Transverse colon (tissue), 4 donors: ENCODE measurements around the gene BRI3.

ENCODE experiments used
- CTCF ChIP-seq, 5 experiments: fragments of 200-600 bp in 3 of 5; fragments of 450-650 bp in 2 of 5; sonication (generic) in 3 of 5; IDR thresholded peaks; 1 replicate in 2 of 5; 2 replicates in 3 of 5; pipeline ENCODE4 v1.5.1; 2016 to 2017; ENCODE audit warnings: antibody characterized with exemption in 5 of 5, inconsistent platforms in 3 of 5, mild to moderate bottlenecking in 2 of 5, moderate library complexity in 1 of 5
- POLR2A ChIP-seq: fragments of 450-650 bp; IDR thresholded peaks from one replicate; pipeline ENCODE4 v1.6.1; 2016; ENCODE audit warnings: antibody characterized with exemption, mild to moderate bottlenecking, moderate library complexity
- POLR2AphosphoS5 ChIP-seq, 3 donors: sonication (generic); formaldehyde crosslinking; IDR thresholded peaks; one replicate each; pipeline ENCODE4 v1.6.1; 2016; ENCODE audit warnings: antibody characterized with exemption in 3 of 3

- TF ChIP-seq CTCF (IDR thresholded peaks at IDR 0.05) (no peak), POLR2AphosphoS5 (IDR thresholded peaks at IDR 0.05) (no peak), POLR2A (no peak)
Observed at GRCh38 chr7:98338441-98338840, 57.0 kb downstream of the BRI3 start.
